HepG2 (cell line): ENCODE results near the gene ALDOA. TPM values are rescaled to one million over a fixed set of nuclear protein-coding genes. Genes with fewer than 3 reads are reported as not detected.
A peak's percentile ranks its signal among the peaks of the same experiment; 100 is the strongest.

ENCODE experiments used
- DMAP1 ChIP-seq: IDR thresholded peaks from 2 replicates; pipeline ENCODE4 v1.6.1; 2016
- DPF2 ChIP-seq: sonication (generic); formaldehyde crosslinking; IDR thresholded peaks from 2 replicates; pipeline ENCODE4 v1.4.0; 2020; ENCODE audit warnings: mild to moderate bottlenecking, low read depth, missing genetic modification reagents, borderline replicate concordance
- ETS1 ChIP-seq: sonication (generic); formaldehyde crosslinking; IDR thresholded peaks from 2 replicates; pipeline ENCODE4 v1.4.0; 2020; ENCODE audit warnings: missing genetic modification reagents
- FOXO4 ChIP-seq: sonication (generic); formaldehyde crosslinking; conservative IDR thresholded peaks from 2 replicates; pipeline ENCODE4 v1.8.1; 2023; ENCODE audit warnings: missing genetic modification reagents
- HNRNPK ChIP-seq: fragments of 200-400 bp; formaldehyde crosslinking; IDR thresholded peaks from 2 replicates; pipeline ENCODE4 v1.6.1; 2018; ENCODE audit warnings: low read length, low read depth, moderate library complexity, mild to moderate bottlenecking; ENCODE audit not compliant: poor library complexity, severe bottlenecking
- HOMEZ ChIP-seq: IDR thresholded peaks from 2 replicates; pipeline ENCODE4 v1.6.1; 2016; ENCODE audit warnings: low read depth
- KDM5B ChIP-seq: sonication (generic); formaldehyde crosslinking; IDR thresholded peaks from 2 replicates; pipeline ENCODE4 v1.4.0; 2020; ENCODE audit warnings: missing genetic modification reagents, mild to moderate bottlenecking, borderline replicate concordance
- MAFF ChIP-seq: IDR thresholded peaks from 2 replicates; pipeline ENCODE4 v1.6.1; 2011; ENCODE audit warnings: low read depth, low read length, improper control_type of control experiment
- POLR2AphosphoS2 ChIP-seq: IDR thresholded peaks from 2 replicates; pipeline ENCODE4 v1.6.1; 2011; ENCODE audit warnings: low read depth, low read length, improper control_type of control experiment
- RBM22 ChIP-seq: fragments of 200-400 bp; formaldehyde crosslinking; optimal IDR thresholded peaks from 2 replicates; pipeline ENCODE3; 2017; ENCODE audit warnings: mild to moderate bottlenecking, low read length, moderate library complexity
- SRY ChIP-seq: sonication (generic); formaldehyde crosslinking; IDR thresholded peaks from 2 replicates; pipeline ENCODE4 v1.8.0; 2022; ENCODE audit warnings: mild to moderate bottlenecking, missing genetic modification reagents
- TFAP4 ChIP-seq: sonication (generic); IDR thresholded peaks from 2 replicates; pipeline ENCODE4 v1.6.1; 2016; ENCODE audit warnings: low read depth, borderline replicate concordance
- TIGD3 ChIP-seq: sonication (generic); formaldehyde crosslinking; IDR thresholded peaks from 2 replicates; pipeline ENCODE4 v1.5.1; 2020; ENCODE audit warnings: mild to moderate bottlenecking, missing genetic modification reagents, borderline replicate concordance
- TOE1 ChIP-seq: sonication (generic); formaldehyde crosslinking; IDR thresholded peaks from 2 replicates; pipeline ENCODE4 v1.4.0; 2020; ENCODE audit warnings: mild to moderate bottlenecking, missing genetic modification reagents
- ZBTB20 ChIP-seq: sonication (generic); formaldehyde crosslinking; IDR thresholded peaks from 2 replicates; pipeline ENCODE4 v1.8.1; 2023; ENCODE audit warnings: missing genetic modification reagents, low read depth, mild to moderate bottlenecking, borderline replicate concordance
- ZFX ChIP-seq: sonication (generic); formaldehyde crosslinking; IDR thresholded peaks from 2 replicates; pipeline ENCODE4 v1.4.0; 2020; ENCODE audit warnings: mild to moderate bottlenecking, low read depth, missing genetic modification reagents, moderate library complexity
- ZMAT5 ChIP-seq: sonication (generic); formaldehyde crosslinking; IDR thresholded peaks from 2 replicates; pipeline ENCODE4 v1.5.0; 2020; ENCODE audit warnings: mild to moderate bottlenecking, low read depth, missing genetic modification reagents, borderline replicate concordance
- ZNF430 ChIP-seq: sonication (generic); formaldehyde crosslinking; IDR thresholded peaks from 2 replicates; pipeline ENCODE4 v1.9.0; 2021; ENCODE audit warnings: mild to moderate bottlenecking, missing genetic modification reagents
- ZNF567 ChIP-seq: sonication (generic); formaldehyde crosslinking; IDR thresholded peaks from 2 replicates; pipeline ENCODE4 v1.8.1; 2023; ENCODE audit warnings: mild to moderate bottlenecking, missing genetic modification reagents, borderline replicate concordance
- ZNF629 ChIP-seq: sonication (generic); formaldehyde crosslinking; conservative IDR thresholded peaks from 2 replicates; pipeline ENCODE4 v1.5.0; 2020; ENCODE audit warnings: missing genetic modification reagents
- ZNF678 ChIP-seq: sonication (generic); formaldehyde crosslinking; IDR thresholded peaks from 2 replicates; pipeline ENCODE4 v1.4.0; 2020; ENCODE audit warnings: mild to moderate bottlenecking, missing genetic modification reagents
- ZNF776 ChIP-seq: sonication (generic); formaldehyde crosslinking; IDR thresholded peaks from 2 replicates; pipeline ENCODE4 v1.4.0; 2020; ENCODE audit warnings: mild to moderate bottlenecking, missing genetic modification reagents
- polyA plus RNA-seq, 8 experiments: library from polyadenylated mRNA; depleted of rRNA in 3 of 8; stranded (reverse) in 7 of 8; unstranded in 1 of 8; fragments of >200 nt; fragmentation: Illumina TruSeq in 4 of 8; extraction: Trizol in 4 of 8; gene quantifications; 2 replicates each; pipeline versions ENCODE4 v1.2.1 to v1.2.3, GENCODE V29; 2011 to 2016; ENCODE audit warnings: low read depth in 4 of 8, missing spikeins in 1 of 8, mixed read lengths in 1 of 8; ENCODE audit not compliant: insufficient read depth in 1 of 8
- total RNA-seq, 5 experiments: library from RNA; depleted of rRNA; stranded (reverse); fragments of >200 nt; fragmentation: Illumina TruSeq; extraction: Trizol; gene quantifications; 2 replicates each; pipeline ENCODE4 v1.2.3, GENCODE V29; 2016; ENCODE audit warnings: low read depth in 1 of 5

ALDOA gene
- total and polyA plus RNA-seq, 2 of the 13 experiments (the other 11 are each of a cell fraction or from before 2014, with no cell fraction given), result 925 to 1,884 TPM

GRCh38 chr16:30066761-30067583 is 1.4 kb downstream of the ALDOA start (continued):
- TF ChIP-seq TIGD3, result no peak
- 0 out of 2 replicates have a peak, but pooled peaks have one; percentile 45 for TF ChIP-seq POLR2AphosphoS2
- peak; percentile 21; the same call in 1 of the 2 replicates for TF ChIP-seq ZFX
- peak; percentile 23; the same call in 1 of the 2 replicates for TF ChIP-seq SRY (CRISPR knock-in tag)
- no peak for TF ChIP-seq MAFF
- TF ChIP-seq DPF2, result no peak
- TF ChIP-seq HOMEZ (CRISPR knock-in tag), result no peak
- no peak for TF ChIP-seq HNRNPK
- TF ChIP-seq ZNF629 (CRISPR knock-in tag), result no peak
- TF ChIP-seq ZNF567 (CRISPR knock-in tag), result 0 out of 2 replicates have a peak, but pooled peaks have one; percentile 55
- TF ChIP-seq ZMAT5, result no peak
- TF ChIP-seq ZBTB20, result peak; percentile 48; the same call in 1 of the 2 replicates
- no peak for TF ChIP-seq TOE1
- TF ChIP-seq ZNF430 (CRISPR knock-in tag), result 0 out of 2 replicates have a peak, but pooled peaks have one; percentile 65
- peak; percentile 19 for TF ChIP-seq RBM22
- no peak for TF ChIP-seq DMAP1 (CRISPR knock-in tag)
- no peak for TF ChIP-seq ZNF678 (CRISPR knock-in tag)
- TF ChIP-seq KDM5B (CRISPR knock-in tag), result no peak
- TF ChIP-seq ETS1 (CRISPR knock-in tag), result no peak
- no peak for TF ChIP-seq FOXO4
- peak; percentile 37; the same call in 1 of the 2 replicates for TF ChIP-seq TFAP4
- TF ChIP-seq ZNF776, result 0 out of 2 replicates have a peak, but pooled peaks have one; percentile 56
